ENCODE data around the gene MRPL2.
"Not testable (repeated sequence)": the region's sequence is repeated elsewhere in the genome, so short reads cannot be mapped to it uniquely, and the experiment has no call there.

Gene MRPL2

DNA sequence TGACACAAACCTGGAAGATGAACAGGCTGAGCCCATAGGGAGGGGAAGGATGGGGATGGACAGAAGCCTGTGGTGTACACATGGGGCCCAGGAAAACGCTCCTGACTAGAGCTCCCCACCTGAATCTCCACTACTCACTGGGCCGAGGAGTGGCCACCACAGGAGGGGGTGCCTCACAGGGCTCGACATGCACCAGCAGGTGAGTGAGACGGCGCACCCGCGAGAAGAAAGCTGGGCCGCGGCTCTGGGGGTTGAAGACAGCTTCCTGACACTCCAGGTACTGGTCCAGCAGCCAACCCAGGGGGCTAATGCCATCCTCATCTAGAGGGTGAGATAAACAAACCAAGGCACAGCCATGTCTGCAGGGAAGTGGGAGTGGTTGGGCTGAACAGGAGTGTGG lies 15.9 kb downstream of the MRPL2 start:
- FAIRE-seq (no peak), DNase-seq (ENCODE audit: insufficient read length, low spot score) (no peak)
- no peak for TF ChIP-seq PAX5 (IDR thresholded peaks at IDR 0.05; ENCODE audit: insufficient read depth, low read length, severe bottlenecking)
- no peak for TF ChIP-seq POU2F2 (IDR thresholded peaks at IDR 0.05; ENCODE audit: low read depth, low read length)
- TF ChIP-seq POLR2AphosphoS5 (IDR thresholded peaks at IDR 0.05; ENCODE audit: low read depth, low read length): no peak
- TF ChIP-seq POLR2A (IDR thresholded peaks at IDR 0.05; ENCODE audit: low read depth, low read length): no peak
- no peak for TF ChIP-seq SPI1 (IDR thresholded peaks at IDR 0.05; ENCODE audit: low read depth, low read length)
- no peak for TF ChIP-seq TAF1 (IDR thresholded peaks at IDR 0.05; ENCODE audit: low read depth, low read length)

DNA sequence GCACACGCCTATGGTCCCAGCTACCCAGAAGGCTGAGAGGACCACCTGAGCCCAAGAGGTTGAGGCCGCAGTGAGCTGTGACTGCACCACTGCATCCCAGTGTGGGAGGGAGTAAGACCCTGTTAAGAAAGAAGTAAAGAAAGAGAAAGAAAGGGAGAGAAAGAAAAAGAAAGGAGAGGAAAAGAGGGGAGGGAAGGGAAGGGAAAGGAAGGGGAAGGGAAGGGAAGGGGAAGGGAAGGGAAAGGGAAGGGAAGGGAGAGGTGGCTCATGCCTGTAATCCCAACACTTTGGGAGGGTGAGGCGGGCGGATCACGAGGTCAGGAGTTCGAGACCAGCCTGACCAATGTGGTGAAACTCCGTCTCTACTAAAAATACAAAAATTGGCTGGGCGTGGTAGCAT lies 17.8 kb downstream of the MRPL2 start:
- DNase-seq (ENCODE audit: insufficient read length, low spot score); FAIRE-seq: not testable (repeated sequence)

DNA sequence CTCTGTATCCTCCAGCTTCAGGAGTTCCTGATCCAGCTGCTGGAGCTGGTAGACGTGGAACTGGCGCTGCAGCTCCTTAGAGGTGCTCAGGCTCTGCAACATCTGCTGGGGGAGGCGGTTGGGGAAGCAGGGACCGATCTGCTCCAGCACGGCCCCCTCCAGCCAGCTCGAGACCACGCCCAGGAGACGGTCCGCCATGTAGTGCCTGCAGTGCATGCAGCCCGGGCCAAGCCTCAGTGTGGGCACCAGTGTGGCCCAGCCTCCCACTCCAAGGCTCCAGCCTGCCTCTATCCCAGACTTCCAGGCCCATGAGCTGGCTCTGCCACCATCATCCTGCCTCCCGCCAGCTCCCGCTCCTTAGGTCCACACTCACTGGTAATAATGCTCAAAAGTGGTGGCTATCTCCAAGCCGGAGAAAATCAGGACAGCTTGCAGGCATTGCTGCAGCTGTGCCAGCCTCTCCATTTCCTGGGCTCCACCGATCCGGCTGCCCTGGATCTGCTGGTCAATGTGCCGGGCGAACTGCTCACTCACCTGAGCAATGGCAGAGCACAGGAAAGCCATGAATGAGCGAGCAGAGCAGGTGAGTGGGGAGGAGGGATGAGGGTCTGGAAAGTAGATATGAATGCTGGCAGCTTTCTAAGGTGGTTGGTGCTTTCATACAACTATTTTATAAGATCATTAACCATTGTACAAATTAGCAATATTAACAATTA lies 18.5 kb downstream of the MRPL2 start:
- no peak for DNase-seq (ENCODE audit: insufficient read length, low spot score)
- FAIRE-seq: no peak
- TF ChIP-seq SPI1 (IDR thresholded peaks at IDR 0.05; ENCODE audit: low read depth, low read length) (no peak), POLR2A (IDR thresholded peaks at IDR 0.05; ENCODE audit: low read depth, low read length) (no peak), PAX5 (IDR thresholded peaks at IDR 0.05; ENCODE audit: insufficient read depth, low read length, severe bottlenecking) (no peak), POLR2AphosphoS5 (IDR thresholded peaks at IDR 0.05; ENCODE audit: low read depth, low read length) (no peak), TAF1 (IDR thresholded peaks at IDR 0.05; ENCODE audit: low read depth, low read length) (no peak), POU2F2 (IDR thresholded peaks at IDR 0.05; ENCODE audit: low read depth, low read length) (no peak)

DNA sequence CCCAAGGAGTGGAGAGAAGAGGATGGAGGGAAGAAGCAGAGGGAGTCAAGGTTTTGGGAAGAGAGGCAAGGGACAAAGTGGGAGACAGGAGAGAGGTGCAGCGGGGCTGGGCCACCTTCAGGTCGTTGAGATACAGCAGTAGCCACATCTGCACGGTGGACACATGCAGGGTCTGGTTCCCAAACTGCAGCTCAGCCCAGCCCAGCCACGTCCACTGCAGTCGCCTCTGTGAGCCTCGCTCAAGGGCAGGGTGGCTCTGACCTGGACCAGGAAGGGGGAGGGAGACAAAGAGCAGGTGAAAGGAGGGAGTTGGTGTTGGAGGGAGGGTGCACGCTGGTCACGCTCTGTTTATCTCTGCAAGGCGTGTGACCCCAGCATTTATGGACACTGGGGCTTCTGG lies 20.5 kb downstream of the MRPL2 start:
- DNase-seq (ENCODE audit: insufficient read length, low spot score) (no peak), FAIRE-seq (no peak)
- TF ChIP-seq TAF1 (IDR thresholded peaks at IDR 0.05; ENCODE audit: low read depth, low read length) (no peak), POLR2AphosphoS5 (IDR thresholded peaks at IDR 0.05; ENCODE audit: low read depth, low read length) (no peak), POU2F2 (IDR thresholded peaks at IDR 0.05; ENCODE audit: low read depth, low read length) (no peak), POLR2A (IDR thresholded peaks at IDR 0.05; ENCODE audit: low read depth, low read length) (no peak), SPI1 (IDR thresholded peaks at IDR 0.05; ENCODE audit: low read depth, low read length) (no peak), PAX5 (IDR thresholded peaks at IDR 0.05; ENCODE audit: insufficient read depth, low read length, severe bottlenecking) (no peak)

DNA sequence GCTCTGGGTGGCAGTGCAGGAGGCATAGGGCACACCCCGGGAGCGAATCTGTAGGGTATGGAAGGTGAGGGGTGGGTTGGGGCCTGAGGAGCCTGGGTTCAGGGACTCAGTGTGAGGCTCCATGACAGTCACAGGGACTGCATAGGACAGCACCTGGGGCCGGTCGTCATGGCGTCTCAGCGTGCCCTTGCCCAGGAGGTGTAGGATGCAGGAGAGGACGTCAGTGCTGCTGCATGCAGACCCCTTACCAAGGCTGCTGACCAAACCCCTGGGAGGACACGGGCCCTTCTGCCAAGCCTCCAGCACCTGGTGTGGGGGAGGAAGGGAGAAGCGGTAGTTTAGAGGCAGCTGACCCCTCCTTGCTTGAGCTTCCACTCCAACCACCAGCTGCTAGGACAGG lies 21.5 kb downstream of the MRPL2 start:
- no peak for TF ChIP-seq TAF1 (IDR thresholded peaks at IDR 0.05; ENCODE audit: low read depth, low read length)
- no peak for TF ChIP-seq PAX5 (IDR thresholded peaks at IDR 0.05; ENCODE audit: insufficient read depth, low read length, severe bottlenecking)
- no peak for TF ChIP-seq POLR2AphosphoS5 (IDR thresholded peaks at IDR 0.05; ENCODE audit: low read depth, low read length)
- no peak for TF ChIP-seq SPI1 (IDR thresholded peaks at IDR 0.05; ENCODE audit: low read depth, low read length)
- no peak for TF ChIP-seq POU2F2 (IDR thresholded peaks at IDR 0.05; ENCODE audit: low read depth, low read length)
- no peak for TF ChIP-seq POLR2A (IDR thresholded peaks at IDR 0.05; ENCODE audit: low read depth, low read length)
- FAIRE-seq (no peak), DNase-seq (ENCODE audit: insufficient read length, low spot score) (no peak)

DNA sequence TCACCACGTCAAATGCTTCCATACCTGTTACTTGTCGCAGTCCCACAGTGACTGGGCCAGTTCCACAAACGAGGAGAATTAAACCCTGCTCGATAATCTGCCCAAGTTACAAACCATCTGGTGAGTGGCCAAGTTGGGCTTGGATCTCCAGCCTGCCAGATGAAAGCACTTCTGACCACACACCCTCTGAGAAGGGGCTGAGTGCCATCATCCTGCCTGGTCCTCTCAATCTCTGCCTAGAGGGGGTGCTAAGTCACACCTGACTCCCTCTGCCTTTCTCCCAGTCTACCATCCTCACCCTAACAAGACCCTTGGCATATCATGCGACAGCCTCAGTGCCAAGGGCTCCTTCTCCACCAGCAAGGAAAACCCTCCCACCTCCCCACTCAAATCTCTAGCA lies 22.0 kb downstream of the MRPL2 start:
- DNase-seq (ENCODE audit: insufficient read length, low spot score): no peak
- TF ChIP-seq SPI1 (IDR thresholded peaks at IDR 0.05; ENCODE audit: low read depth, low read length) (no peak), POLR2AphosphoS5 (IDR thresholded peaks at IDR 0.05; ENCODE audit: low read depth, low read length) (no peak), POLR2A (IDR thresholded peaks at IDR 0.05; ENCODE audit: low read depth, low read length) (no peak), POU2F2 (IDR thresholded peaks at IDR 0.05; ENCODE audit: low read depth, low read length) (no peak), TAF1 (IDR thresholded peaks at IDR 0.05; ENCODE audit: low read depth, low read length) (no peak), PAX5 (IDR thresholded peaks at IDR 0.05; ENCODE audit: insufficient read depth, low read length, severe bottlenecking) (no peak)
- FAIRE-seq: no peak

DNA sequence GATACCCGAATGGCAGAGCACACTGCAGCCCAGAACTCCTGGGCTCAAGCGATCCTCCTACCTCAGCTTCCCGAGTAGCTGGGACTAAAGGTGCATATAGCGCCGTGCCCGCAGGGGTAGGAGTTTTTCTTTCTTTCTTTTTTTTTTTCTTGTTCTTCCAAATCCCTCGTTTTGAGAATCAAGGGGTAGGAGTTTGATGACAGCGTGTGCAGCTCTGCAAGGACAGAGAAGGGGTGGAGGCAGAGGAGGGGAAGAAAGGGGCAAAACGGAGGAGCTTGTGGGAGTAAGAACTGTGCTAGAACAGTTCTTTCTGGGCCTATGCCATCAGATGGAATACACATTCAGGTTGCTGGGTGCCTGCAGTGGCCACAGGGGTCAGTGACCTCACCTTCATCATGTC lies 22.5 kb downstream of the MRPL2 start:
- FAIRE-seq: no peak
- TF ChIP-seq PAX5 (IDR thresholded peaks at IDR 0.05; ENCODE audit: insufficient read depth, low read length, severe bottlenecking) (no peak), POLR2AphosphoS5 (IDR thresholded peaks at IDR 0.05; ENCODE audit: low read depth, low read length) (no peak), TAF1 (IDR thresholded peaks at IDR 0.05; ENCODE audit: low read depth, low read length) (no peak), SPI1 (IDR thresholded peaks at IDR 0.05; ENCODE audit: low read depth, low read length) (no peak)
- DNase-seq (ENCODE audit: insufficient read length, low spot score): no peak

DNA sequence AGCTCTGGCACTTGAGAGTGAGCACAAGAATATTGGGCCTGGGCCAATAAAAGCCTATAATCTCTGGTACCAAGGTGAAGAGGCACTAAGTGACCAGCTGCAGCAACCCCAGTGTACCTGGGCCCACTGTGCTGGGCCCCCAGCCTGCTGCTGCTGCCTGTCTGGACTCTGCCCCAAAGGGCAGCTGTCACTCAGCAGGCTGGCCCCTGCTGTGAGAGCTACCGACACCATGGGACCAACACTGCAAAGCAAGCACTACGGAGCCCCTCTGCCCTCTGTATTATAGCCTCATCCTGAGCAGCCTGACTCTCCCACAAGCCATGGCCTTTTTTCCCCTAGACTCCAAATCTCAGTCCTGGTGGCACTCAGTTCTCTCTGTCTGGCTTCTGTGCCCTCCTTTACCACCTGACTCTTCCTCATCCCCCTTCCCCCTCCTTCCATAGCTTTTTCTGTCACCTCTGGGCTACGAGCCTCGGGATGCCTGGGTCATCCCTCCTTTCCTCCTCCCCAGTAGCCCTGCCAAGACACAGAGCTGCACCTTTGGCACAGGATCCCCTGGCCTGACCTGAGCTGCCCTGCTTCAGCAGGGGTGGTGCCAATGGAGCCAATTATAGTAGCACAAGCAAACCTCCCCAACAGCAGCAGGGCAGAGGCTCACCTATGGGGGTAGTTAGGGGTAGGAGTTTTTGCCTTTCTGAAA lies 23.6 kb downstream of the MRPL2 start:
- no peak for FAIRE-seq
- no peak for DNase-seq (ENCODE audit: insufficient read length, low spot score)
- TF ChIP-seq POU2F2 (IDR thresholded peaks at IDR 0.05; ENCODE audit: low read depth, low read length) (no peak), TAF1 (IDR thresholded peaks at IDR 0.05; ENCODE audit: low read depth, low read length) (no peak), SPI1 (IDR thresholded peaks at IDR 0.05; ENCODE audit: low read depth, low read length) (no peak), PAX5 (IDR thresholded peaks at IDR 0.05; ENCODE audit: insufficient read depth, low read length, severe bottlenecking) (no peak)

DNA sequence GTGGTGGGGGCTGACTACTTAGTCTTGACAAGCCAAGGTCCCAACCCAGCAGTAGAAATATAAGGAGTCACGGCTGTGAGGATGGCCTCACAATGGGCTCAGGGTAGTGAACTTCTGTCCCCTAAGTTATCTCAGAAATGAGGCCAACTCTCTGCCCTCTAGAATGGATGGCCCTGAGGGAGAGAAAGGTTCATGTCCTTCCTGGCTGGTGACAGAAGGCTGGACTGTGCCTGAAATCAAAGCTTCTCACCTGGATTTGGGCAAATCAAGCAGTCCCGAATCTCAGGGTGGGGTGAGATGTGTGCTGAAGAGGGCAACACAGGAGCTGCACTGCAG lies 25.1 kb downstream of the MRPL2 start:
- TF ChIP-seq POU2F2 (IDR thresholded peaks at IDR 0.05; ENCODE audit: low read depth, low read length) (no peak), SPI1 (IDR thresholded peaks at IDR 0.05; ENCODE audit: low read depth, low read length) (no peak), TAF1 (IDR thresholded peaks at IDR 0.05; ENCODE audit: low read depth, low read length) (no peak), POLR2AphosphoS5 (IDR thresholded peaks at IDR 0.05; ENCODE audit: low read depth, low read length) (no peak), POLR2A (IDR thresholded peaks at IDR 0.05; ENCODE audit: low read depth, low read length) (no peak), PAX5 (IDR thresholded peaks at IDR 0.05; ENCODE audit: insufficient read depth, low read length, severe bottlenecking) (no peak)
- DNase-seq (ENCODE audit: insufficient read length, low spot score) (no peak), FAIRE-seq (no peak)

Measured in GM12891 (cell line).